RWPE1 (cell line): ENCODE results near the gene FAM229B.
"Not testable (repeated sequence)": the region's sequence is repeated elsewhere in the genome, so short reads cannot be mapped to it uniquely, and the experiment has no call there.

Source experiments
- CTCF ChIA-PET: fragments of 350-600 bp; sonication (Branson Sonifier 250); formaldehyde crosslinking; extraction: SDS; loops from one replicate; lab custom pipeline; 2021; lab: Yijun Ruan, JAX
- POLR2A ChIA-PET: fragments of 400-600 bp; formaldehyde crosslinking; extraction: SDS; loops from one replicate; lab custom pipeline; 2020; ENCODE audit warnings: antibody characterized with exemption; ENCODE audit not compliant: low non-redundant PET; lab: Yijun Ruan, JAX
- DNase-seq: peaks from one replicate; pipeline ENCODE4 v3.0.0; 2012; ENCODE audit warnings: low spot score
- H3K27ac ChIP-seq: fragments of 450-650 bp; 2 replicates; pipeline ENCODE4 v1.5.1; 2017
- CTCF ChIP-seq: fragments of 450-650 bp; conservative IDR thresholded peaks from 2 replicates; pipeline ENCODE4 v1.5.1; 2017; ENCODE audit warnings: low read depth, mild to moderate bottlenecking

The FAM229B gene

DNA sequence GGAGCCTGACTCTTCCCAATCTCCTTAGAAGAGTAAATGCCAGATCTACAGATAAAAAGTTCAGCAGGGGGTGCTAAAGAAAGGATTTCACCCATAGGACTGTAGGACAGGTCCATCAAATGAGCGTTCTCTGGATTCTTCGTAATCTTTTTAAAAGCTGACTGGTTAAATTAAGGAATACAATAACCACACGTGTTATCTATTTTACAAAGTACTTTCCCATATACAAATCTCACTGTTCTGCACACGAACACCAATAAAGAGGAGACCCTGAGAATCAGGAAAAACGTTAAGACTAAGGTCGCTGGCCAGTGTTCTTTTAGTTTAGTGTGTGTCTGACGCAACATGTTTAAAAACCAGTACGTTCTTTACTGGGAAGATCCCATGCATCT is 651 bp upstream of the FAM229B start:
- peak overlapping the region; percentile 83 for H3K27ac ChIP-seq
- DNase-seq = peak; percentile 72
- ChIA-PET POLR2A (interaction anchor here (0.6 kb wide), 1 partner anchor 236 kb away, joined by 3 read pairs; no protein-coding TSS in a partner anchor), CTCF (interaction anchor here (0.7 to 2.6 kb wide), 8 partner anchors 12 to 202 kb away, joined by 3 to 28 read pairs (median 4); no protein-coding TSS in a partner anchor)
- TF ChIP-seq CTCF = peak; percentile 52

DNA sequence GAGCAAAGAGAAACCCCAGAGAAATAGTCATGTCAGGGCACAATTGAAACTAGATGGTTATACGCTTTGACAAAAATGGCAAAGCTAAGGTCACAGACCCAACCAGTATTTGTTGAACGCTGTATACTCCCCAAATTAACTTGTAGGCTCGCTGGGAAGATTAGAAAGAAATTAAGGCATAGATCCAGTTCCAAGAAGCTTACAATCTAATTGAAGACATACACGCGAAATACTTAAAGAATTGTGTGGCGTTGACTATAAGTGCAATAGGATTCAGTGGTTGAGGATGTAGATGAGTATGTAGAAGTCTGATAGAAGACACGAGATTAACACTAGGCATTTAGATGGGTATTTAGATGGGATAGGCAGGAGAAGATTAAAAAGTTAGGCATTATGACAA is 525 bp downstream of the FAM229B start:
- no peak for DNase-seq
- ChIA-PET CTCF (interaction anchor here (1.1 to 2.6 kb wide), 2 partner anchors 75 to 92 kb away, joined by 4 to 28 read pairs; no protein-coding TSS in a partner anchor), POLR2A (no interaction called here)
- no peak for TF ChIP-seq CTCF
- no peak overlapping the region for H3K27ac ChIP-seq

- CTCF ChIA-PET = interaction anchor here (0.6 kb wide), 1 partner anchor 10 kb away, joined by 3 read pairs; the partner anchor contains the start of genes FAM229B and TUBE1
- POLR2A ChIA-PET = no interaction called here
- H3K27ac ChIP-seq = no peak overlapping the region
- DNase-seq = no peak
- TF ChIP-seq CTCF = no peak
These were observed 9.5 kb downstream of the FAM229B start for GRCh38 chr6:112096901-112097300.

- ChIA-PET POLR2A (no interaction called here), CTCF (no interaction called here)
- no peak for TF ChIP-seq CTCF
These were observed 13.2 kb downstream of the FAM229B start for GRCh38 chr6:112100561-112100960.

DNA sequence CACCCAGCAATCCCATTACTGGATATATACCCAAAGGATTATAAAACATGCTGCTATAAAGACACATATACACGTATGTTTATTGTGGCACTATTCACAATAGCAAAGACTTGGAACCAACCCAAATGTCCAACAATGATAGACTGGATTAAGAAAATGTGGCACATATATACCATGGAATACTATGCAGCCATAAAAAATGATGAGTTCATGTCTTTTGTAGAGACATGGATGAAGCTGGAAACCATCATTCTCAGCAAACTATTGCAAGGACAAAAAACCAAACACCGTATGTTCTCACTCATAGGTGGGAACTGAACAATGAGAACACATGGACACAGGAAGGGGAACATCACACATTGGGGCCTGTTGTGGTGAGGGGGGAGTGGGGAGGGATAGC is 18.6 kb downstream of the FAM229B start:
- CTCF ChIA-PET, DNase-seq, H3K27ac ChIP-seq, POLR2A ChIA-PET: not testable (repeated sequence)

More at GRCh38 chr6:112100561-112100960, 13.2 kb downstream of the FAM229B start:
- no peak overlapping the region for H3K27ac ChIP-seq
- DNase-seq = no peak

- POLR2A ChIA-PET = no interaction called here
- no peak for TF ChIP-seq CTCF
- CTCF ChIA-PET = no interaction called here
- H3K27ac ChIP-seq = no peak overlapping the region
- DNase-seq = no peak
These were observed 19.2 kb downstream of the FAM229B start for GRCh38 chr6:112106562-112106961.

- ChIA-PET CTCF (interaction anchor here (0.6 kb wide), 1 partner anchor 15 kb away, joined by 6 read pairs; no protein-coding TSS in a partner anchor), POLR2A (no interaction called here)
- no peak for DNase-seq
- H3K27ac ChIP-seq = no peak overlapping the region
- no peak for TF ChIP-seq CTCF
These were observed 21.9 kb downstream of the FAM229B start for GRCh38 chr6:112109262-112109661.
